Measurements from ENCODE around the gene ZFAND2B. TPM values are rescaled to one million over a fixed set of nuclear protein-coding genes. Genes with fewer than 3 reads are reported as not detected.

Gene ZFAND2B
- polyA plus RNA-seq, 1 donor from 2014 or later: 73.6 TPM

- H3K4me3 ChIP-seq (ENCODE audit: low read length): peak overlapping the region; percentile 96
- peaks cover 18% of the 10 kb centered on the region for H3K79me2 ChIP-seq (replicated peaks; ENCODE audit: insufficient read depth, low read length)
- H4K20me1 ChIP-seq (ENCODE audit: insufficient read depth): no peaks in the 10 kb centered on the region
- H3K27ac ChIP-seq (ENCODE audit: low read length): peak overlapping the region; percentile 81
- H3K9me2 ChIP-seq (ENCODE audit: insufficient read depth, low read length): no peaks in the 10 kb centered on the region
- no peak for TF ChIP-seq SMC3 (conservative IDR thresholded peaks at IDR 0.05; ENCODE audit: poor library complexity)
- no peak for TF ChIP-seq POLR2AphosphoS5 (IDR thresholded peaks at IDR 0.05)
- no peak for TF ChIP-seq MXI1 (conservative IDR thresholded peaks at IDR 0.05; ENCODE audit: poor library complexity, severe bottlenecking)
- no peak for TF ChIP-seq EZH2 (IDR thresholded peaks at IDR 0.05; ENCODE audit: borderline replicate concordance, insufficient read depth, low read length, poor library complexity, severe bottlenecking)
- no peak for TF ChIP-seq EP300 (conservative IDR thresholded peaks at IDR 0.05; ENCODE audit: poor library complexity, severe bottlenecking)
- TF ChIP-seq TAF1 (IDR thresholded peaks at IDR 0.05; ENCODE audit: low read depth): no peak
- TF ChIP-seq CTCF (IDR thresholded peaks at IDR 0.05; ENCODE audit: poor library complexity, severe bottlenecking): no peak
- no peak for TF ChIP-seq REST (IDR thresholded peaks at IDR 0.05; ENCODE audit: borderline replicate concordance)
- no peak for TF ChIP-seq RAD21 (conservative IDR thresholded peaks at IDR 0.05)
- peaks cover 5% of the 10 kb centered on the region for H3K36me3 ChIP-seq (ENCODE audit: insufficient read depth, low read length)
- peaks cover 3% of the 10 kb centered on the region for H3F3A ChIP-seq (ENCODE audit: insufficient read depth, low read length, poor library complexity, severe bottlenecking)
- peak overlapping the region; percentile 93 for H3K4me2 ChIP-seq (ENCODE audit: low read length)
- no peaks in the 10 kb centered on the region for H3K27me3 ChIP-seq (ENCODE audit: insufficient read depth, low read depth, low read length)
- H3K9me3 ChIP-seq (ENCODE audit: low read length): no peaks in the 10 kb centered on the region
- H2AFZ ChIP-seq (ENCODE audit: low read depth, low read length): no peak overlapping the region
- peak overlapping the region; percentile 90 for H3K9ac ChIP-seq (ENCODE audit: low read length)
Measured at GRCh38 chr2:219175486-219175885, 31.1 kb upstream of the ZFAND2B start.

GRCh38 chr2:219175928-219176817 lies 30.4 kb upstream of the ZFAND2B start:
- Histone ChIP-seq H2AFZ (ENCODE audit: low read depth, low read length) (peak overlapping the region; percentile 69), H4K20me1 (ENCODE audit: insufficient read depth) (no peaks in the 10 kb centered on the region), H3K9ac (ENCODE audit: low read length) (peak overlapping the region; percentile 90), H3K4me3 (ENCODE audit: low read length) (peak overlapping the region; percentile 96), H3K36me3 (ENCODE audit: insufficient read depth, low read length) (peaks cover 6% of the 10 kb centered on the region), H3K9me3 (ENCODE audit: low read length) (no peaks in the 10 kb centered on the region), H3K4me2 (ENCODE audit: low read length) (peak overlapping the region; percentile 93), H3K27ac (ENCODE audit: low read length) (peak overlapping the region; percentile 81), H3K27me3 (ENCODE audit: insufficient read depth, low read depth, low read length) (no peaks in the 10 kb centered on the region), H3K9me2 (ENCODE audit: insufficient read depth, low read length) (no peaks in the 10 kb centered on the region), H3F3A (ENCODE audit: insufficient read depth, low read length, poor library complexity, severe bottlenecking) (peaks cover 3% of the 10 kb centered on the region), H3K79me2 (replicated peaks; ENCODE audit: insufficient read depth, low read length) (peaks cover 18% of the 10 kb centered on the region)
- TF ChIP-seq EP300 (conservative IDR thresholded peaks at IDR 0.05; ENCODE audit: poor library complexity, severe bottlenecking) (no peak), EZH2 (IDR thresholded peaks at IDR 0.05; ENCODE audit: borderline replicate concordance, insufficient read depth, low read length, poor library complexity, severe bottlenecking) (no peak), TAF1 (IDR thresholded peaks at IDR 0.05; ENCODE audit: low read depth) (no peak), POLR2AphosphoS5 (IDR thresholded peaks at IDR 0.05) (no peak), MXI1 (conservative IDR thresholded peaks at IDR 0.05; ENCODE audit: poor library complexity, severe bottlenecking) (no peak), RAD21 (conservative IDR thresholded peaks at IDR 0.05) (no peak), SMC3 (conservative IDR thresholded peaks at IDR 0.05; ENCODE audit: poor library complexity) (no peak), CTCF (IDR thresholded peaks at IDR 0.05; ENCODE audit: poor library complexity, severe bottlenecking) (no peak), REST (IDR thresholded peaks at IDR 0.05; ENCODE audit: borderline replicate concordance) (no peak)
